HEK293T (cell line): ENCODE results near the gene ZC3H7B.

ENCODE experiments used
- ARNT ChIP-seq: fragments of 450-650 bp; IDR thresholded peaks from 2 replicates; pipeline ENCODE4 v1.6.1; 2017; ENCODE audit warnings: mild to moderate bottlenecking
- BHLHE40 ChIP-seq: fragments of 450-650 bp; IDR thresholded peaks from 2 replicates; pipeline ENCODE4 v1.6.1; 2016; ENCODE audit warnings: mild to moderate bottlenecking, moderate library complexity, borderline replicate concordance
- FOXA1 ChIP-seq: fragments of 450-650 bp; IDR thresholded peaks from 2 replicates; pipeline ENCODE4 v1.6.1; 2016; ENCODE audit warnings: mild to moderate bottlenecking
- FOXK2 ChIP-seq: fragments of 450-650 bp; IDR thresholded peaks from 2 replicates; pipeline ENCODE4 v1.6.1; 2016; ENCODE audit warnings: mild to moderate bottlenecking
- FOXM1 ChIP-seq: fragments of 450-650 bp; IDR thresholded peaks from 2 replicates; pipeline ENCODE4 v1.6.1; 2017; ENCODE audit warnings: mild to moderate bottlenecking, borderline replicate concordance
- HDGF ChIP-seq: fragments of 450-650 bp; IDR thresholded peaks from 2 replicates; pipeline ENCODE4 v1.6.1; 2017; ENCODE audit warnings: antibody characterized with exemption, borderline replicate concordance
- SP1 ChIP-seq: fragments of 450-650 bp; IDR thresholded peaks from 2 replicates; pipeline ENCODE4 v1.6.1; 2017
- TARDBP ChIP-seq: fragments of 450-650 bp; IDR thresholded peaks from 2 replicates; pipeline ENCODE4 v1.6.1; 2016
- ZNF384 ChIP-seq: fragments of 450-650 bp; IDR thresholded peaks from 2 replicates; pipeline ENCODE4 v1.6.1; 2016

GRCh38 chr22:41387341-41387740 is 86.0 kb downstream of the ZC3H7B start:
- no peak for TF ChIP-seq ARNT
- TF ChIP-seq ZNF384, result no peak
- no peak for TF ChIP-seq TARDBP
- no peak for TF ChIP-seq SP1
- TF ChIP-seq BHLHE40, result no peak
- TF ChIP-seq FOXM1, result no peak
- TF ChIP-seq HDGF, result no peak
- TF ChIP-seq FOXA1, result no peak
- TF ChIP-seq FOXK2, result no peak
